GM12801 (cell line): ENCODE results near the gene TUBAL3.

Source experiments
- CTCF ChIP-seq: IDR thresholded peaks from one replicate; pipeline ENCODE4 v1.5.1; 2011; ENCODE audit warnings: control low read depth; ENCODE audit not compliant: insufficient read length; ENCODE audit errors: extremely low read depth

TUBAL3 gene

GRCh38 chr10:5440206-5440605, 35.6 kb upstream of the TUBAL3 start:
- TF ChIP-seq CTCF, result no peak

- no peak for TF ChIP-seq CTCF
Measured at GRCh38 chr10:5435328-5435727, 30.7 kb upstream of the TUBAL3 start.

GRCh38 chr10:5434017-5434753, 29.6 kb upstream of the TUBAL3 start:
- no peak for TF ChIP-seq CTCF

GRCh38 chr10:5433182-5433581, 28.6 kb upstream of the TUBAL3 start:
- TF ChIP-seq CTCF, result no peak

GRCh38 chr10:5428133-5428532, 23.5 kb upstream of the TUBAL3 start:
- no peak for TF ChIP-seq CTCF

- TF ChIP-seq CTCF, result no peak
Measured at GRCh38 chr10:5424751-5425150, 20.1 kb upstream of the TUBAL3 start.

GRCh38 chr10:5423771-5424170, 19.1 kb upstream of the TUBAL3 start:
- TF ChIP-seq CTCF, result no peak
